Measurements from ENCODE around the gene BTAF1.

BTAF1 gene

GRCh38 chr10:91907914-91908336 is 15.6 kb upstream of the BTAF1 start:
- DNase-seq (no peak), ATAC-seq (ENCODE audit: insufficient read depth, low read depth) (no peak)
- peak overlapping the region; percentile 96 for H2AFZ ChIP-seq (ENCODE audit: low read depth, low read length)

GRCh38 chr10:91908337-91909116 is 15.0 kb upstream of the BTAF1 start:
- peaks cover 8% of the 10 kb centered on the region for H3K79me2 ChIP-seq (ENCODE audit: insufficient read depth, low read length)
- TF ChIP-seq EZH2 (IDR thresholded peaks at IDR 0.05; ENCODE audit: borderline replicate concordance, low read depth, low read length, severe bottlenecking): no peak
- TF ChIP-seq CTCF (IDR thresholded peaks at IDR 0.05; ENCODE audit: borderline replicate concordance, extremely low read depth, low read length, poor library complexity, severe bottlenecking): peak; percentile 85
- H2AFZ ChIP-seq (ENCODE audit: low read depth, low read length): peak overlapping the region; percentile 96
- DNase-seq (peak; percentile 79), ATAC-seq (ENCODE audit: insufficient read depth, low read depth) (peak; percentile 83)
- H3K36me3 ChIP-seq (ENCODE audit: insufficient read depth, low read length): peaks cover 10% of the 10 kb centered on the region; the same call in 1 of the 2 replicates
- peaks cover 32% of the 10 kb centered on the region for H3K4me1 ChIP-seq (ENCODE audit: insufficient read depth, low read length)
- no peaks in the 10 kb centered on the region for H4K20me1 ChIP-seq (ENCODE audit: insufficient read depth, low read length)
- H3K27me3 ChIP-seq (ENCODE audit: insufficient read depth, low read length, poor library complexity): no peaks in the 10 kb centered on the region
- H3K4me3 ChIP-seq (ENCODE audit: low read depth in 1 of 2, low read length in 2 of 2): peak overlapping the region; percentile 64 to 67
- H3K9me3 ChIP-seq (ENCODE audit: insufficient read depth, low read length, severe bottlenecking): no peaks in the 10 kb centered on the region
- peak overlapping the region; percentile 83 for H3K9ac ChIP-seq (ENCODE audit: low read depth, low read length)
- peak overlapping the region; percentile 70 for H3K27ac ChIP-seq (ENCODE audit: low read length)
- peak overlapping the region; percentile 94 for H3K4me2 ChIP-seq (ENCODE audit: insufficient read depth, low read length)

More at GRCh38 chr10:91907914-91908336, 15.6 kb upstream of the BTAF1 start:
- Histone ChIP-seq H3K27ac (ENCODE audit: low read length) (peak overlapping the region; percentile 70), H3K9me3 (ENCODE audit: insufficient read depth, low read length, severe bottlenecking) (no peaks in the 10 kb centered on the region), H3K27me3 (ENCODE audit: insufficient read depth, low read length, poor library complexity) (no peaks in the 10 kb centered on the region), H3K9ac (ENCODE audit: low read depth, low read length) (peak overlapping the region; percentile 83), H3K4me3 (ENCODE audit: low read depth in 1 of 2, low read length in 2 of 2) (peak overlapping the region; percentile 64 to 67), H3K4me2 (ENCODE audit: insufficient read depth, low read length) (peak overlapping the region; percentile 94), H3K4me1 (ENCODE audit: insufficient read depth, low read length) (peaks cover 32% of the 10 kb centered on the region), H3K36me3 (ENCODE audit: insufficient read depth, low read length) (peaks cover 10% of the 10 kb centered on the region; the same call in 1 of the 2 replicates), H3K79me2 (ENCODE audit: insufficient read depth, low read length) (peaks cover 8% of the 10 kb centered on the region), H4K20me1 (ENCODE audit: insufficient read depth, low read length) (no peaks in the 10 kb centered on the region)
- TF ChIP-seq CTCF (IDR thresholded peaks at IDR 0.05; ENCODE audit: borderline replicate concordance, extremely low read depth, low read length, poor library complexity, severe bottlenecking) (no peak), EZH2 (IDR thresholded peaks at IDR 0.05; ENCODE audit: borderline replicate concordance, low read depth, low read length, severe bottlenecking) (no peak)

GRCh38 chr10:91909117-91909677 is 14.4 kb upstream of the BTAF1 start, which contains the start of gene FGFBP3:
Gene FGFBP3 (minus strand): TSS chr10:91909486. CDS start chr10:91908969, 517 bp downstream.
- Histone ChIP-seq H2AFZ (ENCODE audit: low read depth, low read length) (peak within 1 kb of the TSS; percentile 96), H3K4me3 (ENCODE audit: low read depth in 1 of 2, low read length in 2 of 2) (peak within 1 kb of the TSS; percentile 64 to 67), H3K27me3 (ENCODE audit: insufficient read depth, low read length, poor library complexity) (no peaks in the 10 kb centered on the region), H3K9ac (ENCODE audit: low read depth, low read length) (peak within 1 kb of the TSS; percentile 83), H3K9me3 (ENCODE audit: insufficient read depth, low read length, severe bottlenecking) (no peaks in the 10 kb centered on the region), H3K4me2 (ENCODE audit: insufficient read depth, low read length) (peak within 1 kb of the TSS; percentile 94), H4K20me1 (ENCODE audit: insufficient read depth, low read length) (no peaks in the 10 kb centered on the region), H3K27ac (ENCODE audit: low read length) (peak within 1 kb of the TSS; percentile 70), H3K4me1 (ENCODE audit: insufficient read depth, low read length) (peaks cover 32% of the 10 kb centered on the region), H3K79me2 (ENCODE audit: insufficient read depth, low read length) (peaks cover 8% of the 10 kb centered on the region), H3K36me3 (ENCODE audit: insufficient read depth, low read length) (peaks cover 10% of the 10 kb centered on the region; the same call in 1 of the 2 replicates)
- DNase-seq: peak; percentile 80
- TF ChIP-seq CTCF (IDR thresholded peaks at IDR 0.05; ENCODE audit: borderline replicate concordance, extremely low read depth, low read length, poor library complexity, severe bottlenecking) (no peak), EZH2 (IDR thresholded peaks at IDR 0.05; ENCODE audit: borderline replicate concordance, low read depth, low read length, severe bottlenecking) (no peak)
- peak; percentile 67 for ATAC-seq (ENCODE audit: insufficient read depth, low read depth)
